Measurements from ENCODE around the gene ACTR2.
"Not testable (repeated sequence)": the region's sequence is repeated elsewhere in the genome, so short reads cannot be mapped to it uniquely, and the experiment has no call there.

Gene ACTR2

DNA sequence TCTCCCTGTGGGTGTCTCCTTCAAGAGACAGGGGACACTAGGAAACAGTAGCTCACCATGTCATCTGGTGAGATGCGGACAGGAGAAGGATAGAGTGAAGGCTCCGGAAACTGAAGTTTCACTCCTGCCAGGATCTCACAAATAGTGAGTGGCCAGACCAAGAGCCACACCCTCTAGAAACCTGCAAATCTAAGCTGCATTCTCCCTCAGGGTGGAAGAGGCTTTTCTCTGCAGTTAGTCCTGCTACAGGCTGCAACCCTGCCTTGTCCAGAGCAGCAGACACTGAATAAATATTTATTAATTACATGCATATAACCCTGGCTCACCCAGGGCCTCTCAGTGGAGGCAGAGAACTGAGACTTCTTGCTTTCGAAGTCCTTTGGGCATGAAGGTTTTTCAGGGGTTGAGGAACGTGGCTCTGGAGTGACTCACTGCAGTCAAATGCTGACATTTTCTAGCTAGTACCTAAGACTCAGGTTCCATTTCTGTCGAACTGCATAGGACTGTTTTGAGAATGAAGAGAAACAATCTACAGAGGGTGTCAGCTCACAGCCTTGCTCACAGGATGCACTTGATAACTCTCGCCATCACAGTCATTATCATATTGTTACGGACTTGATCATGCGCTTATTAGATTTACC is 87.3 kb downstream of the ACTR2 start:
- no peak for DNase-seq

DNA sequence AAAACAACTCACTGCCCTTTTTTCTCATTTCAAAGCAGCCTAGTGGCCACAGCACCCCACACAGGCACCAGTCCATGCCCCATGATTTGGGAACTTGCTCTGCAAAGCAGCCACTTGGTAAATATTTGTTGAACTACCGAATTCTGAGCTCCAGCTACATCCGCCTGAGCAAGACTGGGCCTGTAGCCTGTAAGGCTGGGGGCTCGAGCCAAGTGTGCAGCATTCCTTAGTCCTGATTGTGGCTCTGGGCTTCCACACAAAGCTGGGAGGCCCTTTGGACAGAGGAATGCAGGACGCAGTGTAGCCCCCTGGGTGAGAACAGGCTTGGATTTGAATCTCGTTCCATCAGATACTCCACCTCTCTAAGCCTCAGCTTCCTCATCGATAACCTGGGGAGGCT is 88.4 kb downstream of the ACTR2 start:
- DNase-seq: no peak

DNA sequence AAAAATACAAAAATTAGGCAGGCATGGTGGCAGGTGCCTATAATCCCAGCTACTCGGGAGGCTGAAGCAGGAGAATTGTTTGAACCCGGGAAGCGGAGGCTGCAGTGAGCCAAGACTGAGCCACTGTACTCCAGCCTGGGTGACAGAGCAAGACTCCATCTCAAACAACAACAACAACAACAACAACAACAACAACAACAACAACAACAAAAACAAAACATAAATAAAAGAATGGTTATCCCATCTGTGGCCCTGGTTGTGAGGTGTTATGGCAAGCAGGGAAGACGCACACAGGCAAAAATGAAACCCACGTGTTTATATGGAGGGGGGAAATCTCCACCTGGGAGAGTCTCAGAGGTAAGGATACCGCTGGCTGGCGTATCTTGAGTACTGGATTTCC is 89.7 kb downstream of the ACTR2 start:
- DNase-seq: not testable (repeated sequence)

DNA sequence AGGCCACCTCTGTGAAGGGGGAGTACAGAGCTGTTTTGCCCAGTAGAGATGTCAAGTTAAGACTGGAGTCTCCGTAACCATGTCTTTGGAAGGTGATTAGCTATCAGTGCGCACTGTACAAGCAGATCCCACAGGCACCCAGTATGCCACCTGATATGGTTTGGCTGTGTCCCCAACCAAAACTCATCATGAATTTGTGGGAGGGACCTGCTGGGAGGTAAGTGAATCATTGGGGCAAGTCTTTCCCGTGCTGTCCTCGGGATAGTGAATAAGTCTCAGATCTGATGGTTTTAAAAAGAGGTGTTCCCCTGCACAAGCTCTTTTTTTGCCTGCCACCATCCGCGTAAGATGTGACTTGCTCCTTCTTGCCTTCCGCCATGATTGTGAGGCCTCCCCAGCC is 90.2 kb downstream of the ACTR2 start:
- DNase-seq: no peak

DNA sequence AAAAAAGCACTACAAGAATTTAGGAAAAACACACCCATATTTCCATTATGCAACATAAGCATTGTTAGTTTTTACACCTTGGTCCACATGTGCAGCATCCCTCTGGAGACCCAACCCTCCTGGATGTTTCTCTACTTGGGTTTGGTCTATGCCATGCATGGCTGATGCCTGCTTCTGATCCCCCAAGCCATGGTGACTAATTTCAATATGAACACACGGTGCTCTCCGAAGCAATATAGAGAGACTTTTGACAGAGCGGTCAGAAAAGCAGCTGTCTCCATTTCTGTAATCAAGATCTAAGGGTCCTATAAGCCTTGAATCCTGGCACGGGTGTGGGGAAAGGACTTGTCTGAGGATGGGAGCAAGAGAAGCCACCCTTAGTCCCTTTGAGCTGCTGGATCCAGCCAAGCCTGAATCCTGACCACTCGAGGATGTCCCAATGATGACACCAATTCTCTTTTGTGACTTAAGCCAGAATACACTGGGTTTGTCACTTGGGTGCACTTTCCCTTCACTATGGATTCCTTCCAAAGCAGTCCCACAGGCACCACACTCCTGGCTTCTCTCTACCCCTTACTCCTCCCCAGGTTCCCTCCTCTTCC is 91.5 kb downstream of the ACTR2 start:
- DNase-seq: no peak

DNA sequence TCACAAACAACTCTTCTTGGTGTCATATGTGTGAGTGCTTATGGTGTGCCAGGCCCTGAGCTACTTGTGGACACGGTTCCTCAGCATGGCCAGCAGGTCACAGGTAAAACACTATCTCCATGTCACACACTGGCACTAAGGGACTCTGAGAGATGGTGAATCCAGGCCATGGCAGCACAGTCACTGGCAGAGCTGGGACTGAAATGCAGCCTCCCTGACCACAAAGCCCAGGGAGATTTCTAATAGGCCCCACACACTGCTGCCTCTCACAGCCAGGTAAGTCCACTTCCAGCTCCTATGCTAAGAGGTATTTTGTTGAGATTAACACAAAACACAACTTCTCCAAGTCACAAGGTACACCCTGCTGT is 92.0 kb downstream of the ACTR2 start:
- no peak for DNase-seq

DNA sequence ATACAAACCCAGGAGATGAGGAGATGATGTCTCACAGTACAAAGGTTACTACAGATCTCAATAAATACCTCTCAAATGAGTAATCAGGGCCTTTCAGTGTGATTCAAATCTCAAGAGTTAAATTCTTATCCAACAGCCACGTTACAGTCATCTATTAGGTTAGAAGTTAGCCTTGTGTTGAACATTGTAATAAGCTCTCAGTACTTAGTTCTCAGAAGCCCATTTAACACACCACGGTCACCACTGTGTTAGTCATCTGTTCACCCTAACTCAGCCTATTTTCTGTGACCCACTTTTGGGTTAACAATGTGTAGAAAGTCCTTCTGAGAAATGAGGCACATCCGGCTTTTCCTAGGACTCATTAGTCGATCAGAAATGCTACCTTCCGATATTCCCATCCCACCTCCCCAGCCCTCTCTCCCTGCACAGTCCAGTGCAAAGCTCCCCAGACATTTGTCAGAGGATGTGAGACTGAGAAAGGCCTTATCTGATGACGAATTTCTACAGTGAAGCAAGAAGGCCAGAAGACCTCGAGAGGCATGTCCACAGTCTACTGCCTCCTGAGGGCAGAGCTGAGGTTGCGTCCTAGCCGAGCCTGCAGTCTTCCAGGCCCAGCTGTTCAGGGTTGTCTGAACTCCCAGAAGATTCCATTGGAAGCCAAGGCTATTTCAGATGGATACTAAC is 92.6 kb downstream of the ACTR2 start:
- DNase-seq: no peak

All from activated T-cell treated with anti-CD3 and anti-CD28 coated beads for 4 hours (primary cell).